Kidney epithelial cell (primary cell): ENCODE results near the gene GATD1. TPM values are rescaled to one million over a fixed set of nuclear protein-coding genes. Genes with fewer than 3 reads are reported as not detected.
A peak's percentile ranks its signal among the peaks of the same experiment; 100 is the strongest.

Experiments used
- DNase-seq: peaks from one replicate; pipeline ENCODE4 v3.0.0-alpha.2; 2010; ENCODE audit warnings: low read depth
- H3K27me3 ChIP-seq: 2 replicates; pipeline ENCODE4 v1.6.0; 2011; ENCODE audit warnings: low read length; ENCODE audit not compliant: control insufficient read depth, insufficient read depth
- H3K36me3 ChIP-seq: 2 replicates; pipeline ENCODE4 v1.5.1; 2011; ENCODE audit warnings: low read length; ENCODE audit not compliant: control insufficient read depth, insufficient read depth
- H3K4me3 ChIP-seq: 2 replicates; pipeline ENCODE4 v1.5.1; 2011; ENCODE audit warnings: low read depth, mild to moderate bottlenecking, control low read depth, low read length
- CTCF ChIP-seq: IDR thresholded peaks from 2 replicates; pipeline ENCODE4 v1.5.1; 2011; ENCODE audit warnings: mild to moderate bottlenecking, moderate library complexity, low read length, control low read depth, inconsistent platforms; ENCODE audit not compliant: insufficient read depth, poor library complexity, severe bottlenecking
- total RNA-seq: library from RNA; depleted of rRNA; stranded (reverse); fragments of >200 nt; gene quantifications from 2 replicates; pipeline ENCODE4 v1.2.3, GENCODE V29; 2015

Gene GATD1
- total RNA-seq, 1 donor from 2014 or later = 27.6 TPM

GRCh38 chr11:819129-819931 is 42.0 kb upstream of the GATD1 start:
- peaks cover 3% of the 10 kb centered on the region for H3K36me3 ChIP-seq
- DNase-seq = no peak
- peak overlapping the region; percentile 85 for H3K4me3 ChIP-seq
- TF ChIP-seq CTCF = no peak
- no peaks in the 10 kb centered on the region for H3K27me3 ChIP-seq

DNA sequence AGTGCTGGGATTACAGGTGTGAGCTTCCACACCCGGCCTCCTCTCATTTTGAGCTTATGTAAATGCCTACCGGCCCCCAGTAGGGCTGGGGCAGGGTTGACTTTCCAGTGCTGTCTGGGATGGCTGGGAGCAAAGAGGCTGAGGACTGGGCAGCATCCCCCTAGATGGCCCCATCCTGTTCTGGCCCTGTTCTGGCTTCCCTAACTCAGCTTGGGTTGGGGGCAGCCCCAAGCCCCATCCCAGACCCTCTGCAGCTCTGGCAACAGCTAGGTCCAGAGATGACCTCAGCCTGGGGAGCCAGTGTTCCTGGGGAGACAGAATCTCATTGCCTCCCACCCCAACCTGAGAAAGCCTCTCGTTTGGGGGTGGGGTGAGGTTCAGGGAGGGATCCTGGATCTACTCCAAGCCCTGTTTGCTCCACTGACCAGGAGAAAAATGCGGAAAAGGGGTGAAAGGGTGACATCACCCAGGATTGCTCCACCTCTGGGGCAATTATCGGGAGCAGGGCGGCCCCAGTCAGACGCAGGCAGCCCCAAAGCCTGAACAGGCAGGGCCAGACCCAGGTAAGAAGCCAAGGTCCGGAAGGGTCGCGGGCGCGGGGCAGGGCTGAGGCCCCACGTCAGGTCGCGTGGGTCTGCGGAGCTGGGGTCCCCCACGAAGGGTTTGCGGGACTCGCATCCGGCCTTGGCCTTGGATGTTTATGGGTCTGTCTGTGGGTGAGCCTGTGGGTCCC is 41.3 kb upstream of the GATD1 start, which contains the start of gene PNPLA2:
Gene PNPLA2, plus strand, starts transcription at position 519 of the 733 bp plus-strand sequence. CDS start 805 bp downstream, outside the sequence.
- peak within 1 kb of the TSS; percentile 85 for H3K4me3 ChIP-seq
- H3K36me3 ChIP-seq = peaks cover 3% of the 10 kb centered on the region
- H3K27me3 ChIP-seq = no peaks in the 10 kb centered on the region
- DNase-seq = no peak
- TF ChIP-seq CTCF = no peak

- no peak for DNase-seq
- TF ChIP-seq CTCF = no peak
- H3K27me3 ChIP-seq = no peaks in the 10 kb centered on the region
Observed at GRCh38 chr11:816433-816779, 39.1 kb upstream of the GATD1 start.

GRCh38 chr11:815675-816432 is 38.6 kb upstream of the GATD1 start:
- TF ChIP-seq CTCF = no peak
- DNase-seq = no peak
- no peak overlapping the region for H3K4me3 ChIP-seq
- H3K27me3 ChIP-seq = no peaks in the 10 kb centered on the region
- H3K36me3 ChIP-seq = peaks cover 8% of the 10 kb centered on the region

More at GRCh38 chr11:816433-816779, 39.1 kb upstream of the GATD1 start:
- H3K36me3 ChIP-seq = peaks cover 8% of the 10 kb centered on the region
- no peak overlapping the region for H3K4me3 ChIP-seq

GRCh38 chr11:813456-814096 is 36.3 kb upstream of the GATD1 start:
- Histone ChIP-seq H3K4me3 (no peak overlapping the region), H3K36me3 (peaks cover 8% of the 10 kb centered on the region), H3K27me3 (no peaks in the 10 kb centered on the region)
- TF ChIP-seq CTCF = no peak
- no peak for DNase-seq
